A549 treated with ZK216348 at 1 μM for 4 hours (cell line): ENCODE measurements around the gene S1PR2. TPM values are rescaled to one million over a fixed set of nuclear protein-coding genes. Genes with fewer than 3 reads are reported as not detected.

Source experiments
- total RNA-seq: library from RNA; stranded (reverse); fragments of 200-300 nt; extraction: Qiagen RNA extraction; gene quantifications from 5 replicates; pipeline ENCODE4 v1.2.3, GENCODE V29; 2022; ENCODE audit warnings: low read depth

The S1PR2 gene, protein sequence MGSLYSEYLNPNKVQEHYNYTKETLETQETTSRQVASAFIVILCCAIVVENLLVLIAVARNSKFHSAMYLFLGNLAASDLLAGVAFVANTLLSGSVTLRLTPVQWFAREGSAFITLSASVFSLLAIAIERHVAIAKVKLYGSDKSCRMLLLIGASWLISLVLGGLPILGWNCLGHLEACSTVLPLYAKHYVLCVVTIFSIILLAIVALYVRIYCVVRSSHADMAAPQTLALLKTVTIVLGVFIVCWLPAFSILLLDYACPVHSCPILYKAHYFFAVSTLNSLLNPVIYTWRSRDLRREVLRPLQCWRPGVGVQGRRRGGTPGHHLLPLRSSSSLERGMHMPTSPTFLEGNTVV
- 0.65 to 1.2 TPM (median 0.86 TPM) in 5 replicates for total RNA-seq

DNA sequence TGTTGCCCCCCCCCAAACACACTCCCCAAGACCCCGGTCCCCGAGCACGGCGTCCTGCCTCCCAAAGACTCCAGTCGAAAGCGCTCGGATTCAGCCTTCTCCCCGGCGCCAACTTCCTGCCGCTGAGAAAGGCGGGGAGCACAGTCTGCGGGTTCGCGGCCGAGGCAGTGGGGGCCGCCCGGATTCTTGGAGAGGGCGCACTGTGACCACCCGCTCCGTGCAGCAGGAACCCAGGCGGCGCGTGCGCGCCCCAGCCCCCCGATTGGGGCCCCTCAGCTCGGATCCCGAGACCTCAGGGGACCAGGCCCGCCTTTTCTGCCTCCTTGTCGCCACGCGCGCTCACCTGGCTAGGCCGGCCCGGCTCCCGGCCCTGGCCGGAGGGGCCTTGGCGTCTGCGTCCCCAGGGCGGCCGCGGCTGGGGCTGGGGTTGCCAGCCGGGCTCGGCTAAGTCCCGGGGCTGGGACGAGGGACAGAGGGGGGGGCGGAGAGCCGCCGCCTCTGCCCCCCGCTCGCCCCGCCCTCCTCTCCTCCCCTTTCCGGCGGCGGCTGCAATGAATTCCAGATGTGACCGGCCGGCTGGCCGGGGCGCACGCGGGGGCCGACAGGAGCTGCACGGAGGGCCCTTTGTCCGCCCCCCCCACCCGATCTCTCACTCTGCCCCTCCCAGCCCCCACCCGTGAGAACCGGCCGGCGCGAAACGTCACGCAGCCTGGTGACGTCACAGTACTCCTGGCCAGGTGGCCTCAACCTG lies at the start of gene S1PR2:
Gene S1PR2, minus strand, starts transcription at position 471 of the 751 bp plus-strand sequence. CDS start 6,426 bp downstream, outside the sequence.

DNA sequence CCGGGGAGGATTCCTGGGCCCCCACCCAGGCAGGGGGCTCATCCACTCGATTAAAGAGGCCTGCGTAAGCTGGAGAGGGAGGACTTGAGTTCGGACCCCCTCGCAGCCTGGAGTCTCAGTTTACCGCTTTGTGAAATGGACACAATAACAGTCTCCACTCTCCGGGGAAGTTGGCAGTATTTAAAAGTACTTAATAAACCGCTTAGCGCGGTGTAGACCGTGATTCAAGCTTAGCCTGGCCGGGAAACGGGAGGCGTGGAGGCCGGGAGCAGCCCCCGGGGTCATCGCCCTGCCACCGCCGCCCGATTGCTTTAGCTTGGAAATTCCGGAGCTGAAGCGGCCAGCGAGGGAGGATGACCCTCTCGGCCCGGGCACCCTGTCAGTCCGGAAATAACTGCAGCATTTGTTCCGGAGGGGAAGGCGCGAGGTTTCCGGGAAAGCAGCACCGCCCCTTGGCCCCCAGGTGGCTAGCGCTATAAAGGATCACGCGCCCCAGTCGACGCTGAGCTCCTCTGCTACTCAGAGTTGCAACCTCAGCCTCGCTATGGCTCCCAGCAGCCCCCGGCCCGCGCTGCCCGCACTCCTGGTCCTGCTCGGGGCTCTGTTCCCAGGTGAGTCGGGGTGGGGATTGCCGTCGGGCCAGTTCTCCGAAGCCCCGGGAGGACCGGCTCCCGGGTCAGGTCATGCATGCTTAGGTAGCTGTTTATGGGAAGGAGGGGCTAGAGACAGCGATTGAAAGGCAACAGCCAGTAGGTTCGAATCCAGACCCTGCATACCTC lies 39.7 kb upstream of the S1PR2 start, which contains the start of gene ICAM1:
Gene ICAM1, plus strand, starts transcription at position 505 of the 779 bp plus-strand sequence. Its CDS starts 40 bp downstream, at position 545.

GRCh38 chr19:10251792-10252694 lies 20.9 kb upstream of the S1PR2 start, which contains the start of gene MRPL4:
Gene MRPL4, plus strand, starts transcription at chr19:10252214. Its CDS starts 40 bp downstream, at chr19:10252254.

GRCh38 chr19:10194500-10195198 lies 36.5 kb downstream of the S1PR2 start, which contains the start of gene DNMT1:
Gene DNMT1, minus strand, starts transcription at chr19:10194953. Its CDS starts 54 bp downstream, at chr19:10194899.

Other genes starting within 250 kb of the S1PR2 start
- 2.8 to 4.5 TPM (median 3.1 TPM) in 5 replicates for gene COL5A3, start 220.8 kb downstream of the S1PR2 start, total RNA-seq
- gene RDH8, start 217.8 kb downstream of the S1PR2 start, total RNA-seq: 0.31 to 0.40 TPM (median 0.36 TPM) in 4 of 5 replicates, not detected in the other
- gene SHFL, start 145.0 kb downstream of the S1PR2 start, total RNA-seq: 5.4 to 11.1 TPM (median 7.4 TPM) in 5 replicates
- 0.14 TPM in 1 of 5 replicates, not detected in the others for gene ANGPTL6, start 128.7 kb downstream of the S1PR2 start, total RNA-seq
- 37.1 to 62.5 TPM (median 51.9 TPM) in 5 replicates for gene PPAN, start 125.0 kb downstream of the S1PR2 start, total RNA-seq
- gene P2RY11, start 119.6 kb downstream of the S1PR2 start, total RNA-seq: 3.1 to 12.6 TPM (median 7.5 TPM) in 5 replicates
- gene EIF3G, start 111.4 kb downstream of the S1PR2 start, total RNA-seq: 137 to 194 TPM (median 166 TPM) in 5 replicates
- gene DNMT1, start 36.4 kb downstream of the S1PR2 start, total RNA-seq: 54.4 to 64.6 TPM (median 63.6 TPM) in 5 replicates
- gene MRPL4, start 20.9 kb upstream of the S1PR2 start, total RNA-seq: 45.8 to 76.2 TPM (median 71.8 TPM) in 5 replicates
- gene ICAM1, start 39.8 kb upstream of the S1PR2 start, total RNA-seq: 2.9 to 4.9 TPM (median 4.2 TPM) in 5 replicates
- gene ICAM4, start 55.6 kb upstream of the S1PR2 start, total RNA-seq: 0.36 TPM in 1 of 5 replicates, not detected in the others
- gene ICAM5, start 58.6 kb upstream of the S1PR2 start, total RNA-seq: 0.46 to 1.8 TPM (median 0.72 TPM) in 5 replicates
- gene ZGLP1, start 78.5 kb upstream of the S1PR2 start, total RNA-seq: 1.1 to 2.5 TPM (median 2.3 TPM) in 5 replicates
- 13.9 to 37.4 TPM (median 32.8 TPM) in 5 replicates for gene FDX2, start 84.7 kb upstream of the S1PR2 start, total RNA-seq
- 15.4 to 30.9 TPM (median 29.1 TPM) in 5 replicates for gene RAVER1, start 102.2 kb upstream of the S1PR2 start, total RNA-seq
- 6.3 to 9.9 TPM (median 8.0 TPM) in 5 replicates for gene ICAM3, start 108.3 kb upstream of the S1PR2 start, total RNA-seq
- gene TYK2, start 149.2 kb upstream of the S1PR2 start, total RNA-seq: 25.9 to 50.4 TPM (median 45.7 TPM) in 5 replicates
- gene CDC37, start 172.2 kb upstream of the S1PR2 start, total RNA-seq: 152 to 223 TPM (median 191 TPM) in 5 replicates
- gene PDE4A, start 189.2 kb upstream of the S1PR2 start, total RNA-seq: 2.9 to 5.3 TPM (median 4.7 TPM) in 5 replicates